Measurements from ENCODE around the gene PIR. TPM values are rescaled to one million over a fixed set of nuclear protein-coding genes. Genes with fewer than 3 reads are reported as not detected.

Gene PIR
- total RNA-seq, 1 experiment from 2014 or later = 27.5 TPM

- RAD21 ChIA-PET (ENCODE audit: low non-redundant PET in 1 of 2, low total read pairs in 2 of 2, uncharacterized antibody in 2 of 2, unreplicated experiment in 2 of 2) = no interaction called here
- H3K4me1 ChIP-seq (ENCODE audit: control insufficient read depth in 1 of 2, insufficient read depth in 2 of 2, low read length in 2 of 2) = no peaks in the 10 kb centered on the region
- H3K9me3 ChIP-seq (ENCODE audit: control insufficient read depth in 1 of 2, insufficient read depth in 1 of 2, low read depth in 1 of 2, low read length in 2 of 2) = no peaks in the 10 kb centered on the region
- TF ChIP-seq CEBPB (IDR thresholded peaks at IDR 0.05; ENCODE audit: low read depth) (no peak), JUND (IDR thresholded peaks at IDR 0.05) (no peak), ZBTB33 (IDR thresholded peaks at IDR 0.05; ENCODE audit: extremely low read depth, insufficient replicate concordance, low read length) (no peak), EZH2 (IDR thresholded peaks at IDR 0.05) (no peak), ELF1 (IDR thresholded peaks at IDR 0.05; ENCODE audit: borderline replicate concordance, low read depth) (no peak), ZFX (IDR thresholded peaks at IDR 0.05) (no peak), SIN3A (IDR thresholded peaks at IDR 0.05; ENCODE audit: low read depth) (no peak), MAX (IDR thresholded peaks at IDR 0.05) (no peak), POLR2A (IDR thresholded peaks at IDR 0.05; ENCODE audit: borderline replicate concordance, extremely low read depth, insufficient read depth, insufficient read length) (no peak), CTCF (IDR thresholded peaks at IDR 0.05 in 2 of 3, conservative IDR thresholded peaks at IDR 0.05 in 1 of 3; ENCODE audit: borderline replicate concordance in 1 of 3, insufficient read depth in 1 of 3, low read depth in 2 of 3, low read length in 2 of 3) (no peak)
- H3K79me2 ChIP-seq (ENCODE audit: insufficient read depth, low read length) = no peaks in the 10 kb centered on the region
- DNase-seq (ENCODE audit: low read depth, low spot score) = no peak
- H3K27ac ChIP-seq (ENCODE audit: low read depth, low read length) = no peak overlapping the region
- intact Hi-C loops (cut with micrococcal nuclease) = loop anchor here (5.0 kb wide), 1 partner anchor 221 kb away; no protein-coding TSS in a partner anchor
- POLR2A ChIA-PET = no interaction called here
- no peaks in the 10 kb centered on the region for H3K27me3 ChIP-seq (ENCODE audit: insufficient read depth, low read length)
- no peaks in the 10 kb centered on the region for H3K9me2 ChIP-seq (ENCODE audit: insufficient read depth)
- H2AFZ ChIP-seq (ENCODE audit: low read depth, low read length, poor library complexity, severe bottlenecking) = no peak overlapping the region
- no peaks in the 10 kb centered on the region for H3K36me3 ChIP-seq (ENCODE audit: control insufficient read depth in 1 of 2, insufficient read depth in 2 of 2, low read length in 2 of 2)
- no peaks in the 10 kb centered on the region for H4K20me1 ChIP-seq (ENCODE audit: insufficient read depth)
- no peak overlapping the region for H3K9ac ChIP-seq (ENCODE audit: low read length)
- no peak for ATAC-seq
- CTCF ChIA-PET = no interaction called here
- no peak overlapping the region for H3K4me3 ChIP-seq (replicated peaks in 1 of 2; ENCODE audit: low read depth in 1 of 2, low read length in 2 of 2)
- H3K4me2 ChIP-seq (ENCODE audit: low read length) = no peak overlapping the region
- no TSS peak for BruUV-seq (replicated peaks)
Observed at GRCh38 chrX:15345976-15346375, 147.2 kb downstream of the PIR start.

Data from HCT116 (cell line).